Measurements from ENCODE around the gene HMCN1. TPM values are rescaled to one million over a fixed set of nuclear protein-coding genes. Genes with fewer than 3 reads are reported as not detected.
"Not testable (repeated sequence)": the region's sequence is repeated elsewhere in the genome, so short reads cannot be mapped to it uniquely, and the experiment has no call there.

HMCN1 gene
- total RNA-seq, 1 donor from 2014 or later: 24.7 TPM

- DNase-seq: no peak
Observed at GRCh38 chr1:185853739-185854138, 119.5 kb downstream of the HMCN1 start.

DNA sequence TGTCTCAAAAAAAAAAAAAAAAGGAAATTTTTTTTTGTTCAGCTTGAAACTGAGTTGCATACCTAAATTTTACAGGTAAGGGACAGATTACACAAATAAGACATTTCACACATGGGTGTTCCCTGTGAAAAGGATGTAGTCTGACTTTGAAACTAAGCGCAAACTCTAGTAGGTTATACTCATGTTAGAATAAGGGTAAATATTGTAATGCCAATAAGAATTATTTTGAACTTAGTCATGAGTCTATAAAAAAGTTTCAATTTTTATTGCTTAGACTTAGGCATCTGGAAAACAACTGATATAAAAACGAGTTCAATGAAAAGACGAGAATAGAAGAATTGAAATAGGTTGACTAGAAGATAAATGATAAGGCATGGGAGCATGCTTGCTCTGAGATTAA is 122.3 kb downstream of the HMCN1 start:
- DNase-seq: no peak

DNA sequence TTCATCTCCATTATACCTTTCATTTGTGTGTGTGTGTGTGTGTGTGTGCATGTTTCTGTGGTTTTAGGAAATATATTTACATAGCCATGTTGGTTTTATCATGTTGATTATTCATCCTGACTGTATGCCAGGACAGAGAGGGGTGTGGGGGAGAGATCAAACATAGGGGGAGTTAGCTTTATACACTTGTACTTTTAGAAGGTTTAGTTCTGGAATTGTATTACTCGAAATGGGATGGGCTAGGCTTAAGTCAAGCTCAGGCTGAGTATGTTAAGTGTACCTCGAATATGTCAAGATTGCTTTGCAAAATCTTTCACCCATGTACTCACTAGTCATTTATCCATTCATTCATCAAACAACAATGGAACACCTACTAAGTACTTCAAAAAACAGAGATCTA is 123.3 kb downstream of the HMCN1 start:
- no peak for DNase-seq

DNA sequence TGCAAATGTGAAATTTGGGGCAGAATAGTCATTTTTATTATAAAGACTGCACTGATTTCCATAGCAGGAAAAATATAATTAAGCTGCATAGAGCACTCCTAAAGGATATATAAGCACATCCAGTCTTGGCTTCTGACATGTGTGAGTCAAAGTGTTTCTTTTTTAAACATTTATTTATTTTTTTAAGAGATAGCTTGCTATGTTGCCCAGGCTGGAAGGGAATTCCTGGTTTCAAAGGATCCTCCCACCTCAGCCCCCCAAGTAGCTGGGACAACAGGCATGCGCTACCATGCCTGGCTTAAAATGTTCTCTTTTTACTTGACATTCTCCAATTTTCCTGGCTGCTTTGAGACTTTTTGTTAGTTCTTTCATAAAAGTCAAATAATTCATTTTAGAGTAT is 126.1 kb downstream of the HMCN1 start:
- no peak for DNase-seq

DNA sequence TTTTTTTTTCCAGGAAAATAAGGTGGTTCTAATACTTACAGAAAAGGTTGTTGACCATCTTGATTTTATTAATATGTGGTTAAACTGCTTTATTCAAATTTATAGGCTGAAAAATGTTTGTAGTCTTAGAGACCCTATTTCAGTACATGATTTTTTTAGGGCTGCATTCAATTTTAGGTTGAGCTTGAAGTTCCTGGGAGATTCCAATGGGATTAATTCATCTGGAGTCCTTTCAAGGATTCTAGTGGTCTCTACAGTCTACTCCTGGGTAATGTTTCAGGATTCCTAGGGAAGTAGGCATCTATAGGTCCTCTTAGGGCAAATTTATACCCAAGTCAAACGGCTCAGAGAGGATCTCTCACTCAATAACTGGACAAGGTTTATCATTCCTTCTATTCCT is 126.7 kb downstream of the HMCN1 start:
- no peak for DNase-seq

GRCh38 chr1:185861630-185862029 is 127.4 kb downstream of the HMCN1 start:
- DNase-seq: no peak

DNA sequence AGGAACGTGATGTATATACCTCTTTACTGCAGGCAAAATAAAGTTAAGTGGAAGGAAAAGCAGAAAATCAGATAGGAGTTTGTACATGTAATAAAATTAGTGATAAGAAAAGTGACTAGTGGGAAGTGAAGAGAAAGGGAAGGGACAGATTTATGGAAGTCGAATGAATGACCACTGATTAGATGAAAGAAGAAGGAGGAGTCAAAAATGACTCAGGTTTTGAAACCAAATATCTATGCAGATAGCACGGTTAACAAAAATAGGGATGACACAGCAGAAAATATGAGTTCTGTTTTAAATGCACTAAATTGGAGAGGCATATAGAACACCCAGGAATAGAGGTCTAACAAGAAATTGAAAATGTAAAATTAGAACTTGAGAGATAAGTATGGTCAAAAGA is 128.0 kb downstream of the HMCN1 start:
- DNase-seq: no peak

DNA sequence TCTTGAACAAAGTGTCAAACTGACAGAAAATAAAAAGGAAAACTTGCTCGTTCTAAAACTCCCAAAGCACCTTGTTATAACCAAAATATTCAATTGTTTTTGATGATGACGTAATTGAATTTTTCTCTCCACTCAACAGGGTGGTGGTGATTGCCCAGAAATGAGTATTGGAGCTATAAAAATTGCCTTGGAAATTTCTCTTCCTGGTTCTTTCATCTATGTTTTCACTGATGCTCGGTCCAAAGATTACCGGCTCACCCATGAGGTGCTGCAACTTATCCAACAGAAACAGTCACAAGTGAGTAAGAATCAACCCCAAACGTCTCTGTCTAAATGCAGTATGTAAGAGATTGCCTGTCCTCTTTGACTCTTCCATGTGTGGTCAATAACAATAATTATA is 130.1 kb downstream of the HMCN1 start:
- DNase-seq: no peak

DNA sequence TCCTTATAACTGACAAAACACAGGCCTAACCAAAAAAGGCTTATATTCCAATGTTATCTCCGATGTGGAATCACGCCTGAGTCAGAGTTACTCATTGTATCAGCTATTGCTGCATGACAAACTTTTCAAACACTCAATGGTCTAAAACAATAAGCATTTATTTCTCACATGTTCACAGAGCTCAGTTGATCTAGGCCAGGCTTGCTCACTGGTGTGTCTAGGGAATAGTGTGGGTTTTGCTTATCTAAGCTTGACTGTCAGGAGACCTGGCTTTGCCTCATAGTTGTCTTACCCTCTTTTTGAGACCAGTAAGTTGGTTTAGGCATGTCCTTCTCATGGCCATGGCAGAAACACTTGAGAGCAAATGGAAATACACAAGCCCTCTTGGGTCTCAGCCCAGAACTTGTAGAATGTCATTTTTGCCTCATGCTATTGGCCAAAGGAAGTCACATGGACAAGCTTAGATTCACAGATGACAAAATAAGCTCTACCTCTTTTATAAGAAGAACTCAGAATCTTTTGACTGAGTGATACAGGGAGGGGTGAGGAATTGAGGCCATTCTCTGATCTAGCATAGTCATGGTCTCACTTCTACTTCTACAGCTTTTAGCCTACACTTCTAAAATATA is 130.8 kb downstream of the HMCN1 start:
- no peak for DNase-seq

- DNase-seq: no peak
Observed at GRCh38 chr1:185869590-185869989, 135.4 kb downstream of the HMCN1 start.

DNA sequence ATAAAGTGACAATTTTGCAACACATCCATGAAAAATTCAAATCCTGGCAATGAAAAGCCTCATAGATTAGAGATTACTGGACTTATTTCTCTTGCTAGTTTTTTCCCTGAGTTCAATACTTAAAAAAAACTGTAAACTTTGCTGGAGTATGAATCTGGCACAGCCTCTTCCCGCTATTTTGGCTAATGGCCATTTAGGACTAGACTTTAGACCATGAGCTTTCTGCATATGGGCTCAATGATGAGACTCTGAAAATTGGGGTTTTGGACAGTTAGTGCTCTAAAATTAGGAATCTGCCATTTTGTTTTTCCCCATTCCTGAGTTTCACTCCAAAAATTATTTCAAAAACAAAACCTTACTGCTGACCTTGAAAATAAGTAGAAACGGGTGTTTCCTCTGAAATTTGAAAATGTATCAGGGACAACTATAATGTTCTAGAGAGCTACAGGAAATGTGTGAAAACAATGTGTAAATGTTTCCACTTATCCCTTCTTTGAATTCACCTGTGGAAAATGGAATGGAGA is 137.5 kb downstream of the HMCN1 start:
- no peak for DNase-seq

DNA sequence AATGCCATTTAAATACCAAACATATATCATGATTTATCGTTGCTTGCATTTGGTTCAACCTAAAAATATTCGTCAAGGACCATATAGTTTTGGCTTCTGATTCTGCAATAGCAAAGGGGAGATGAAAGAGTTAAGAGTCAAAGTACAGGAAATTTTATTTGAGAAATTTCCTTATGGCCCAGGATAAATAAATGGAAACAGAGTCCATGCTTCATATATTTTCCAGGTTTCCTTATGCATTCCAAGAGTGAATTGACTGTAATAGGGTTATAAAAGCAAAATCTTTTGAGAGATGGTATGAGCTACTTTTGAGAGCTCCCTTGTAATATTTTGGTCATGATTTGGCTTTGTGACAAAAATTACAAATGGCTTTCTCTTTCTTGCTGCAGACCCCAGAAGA is 140.1 kb downstream of the HMCN1 start:
- DNase-seq: no peak

- no peak for DNase-seq
Observed at GRCh38 chr1:185880330-185880729, 146.1 kb downstream of the HMCN1 start.

- DNase-seq: no peak
Observed at GRCh38 chr1:185880779-185881333, 146.7 kb downstream of the HMCN1 start.

- DNase-seq: no peak
Observed at GRCh38 chr1:185886046-185886445, 151.9 kb downstream of the HMCN1 start.

DNA sequence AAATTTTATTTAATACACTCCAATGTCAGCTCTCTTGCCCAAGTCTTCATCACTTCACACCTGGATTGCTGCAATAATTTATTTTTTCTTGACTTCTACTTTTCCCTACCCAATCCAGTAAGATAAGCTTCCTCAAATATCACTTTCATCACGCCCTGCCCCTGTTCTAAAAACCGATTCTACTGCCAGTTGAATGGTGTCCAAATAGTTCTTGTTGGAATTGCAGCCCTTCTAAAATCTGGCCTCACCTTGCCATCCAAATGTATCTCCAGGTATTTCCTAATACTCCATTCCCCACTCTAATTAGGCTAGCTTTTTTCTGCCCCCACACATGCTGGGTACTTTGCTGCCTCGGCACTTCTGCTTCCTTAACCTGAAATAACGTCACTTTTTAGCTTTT is 152.5 kb downstream of the HMCN1 start:
- no peak for DNase-seq

GRCh38 chr1:185892831-185893403 is 158.7 kb downstream of the HMCN1 start:
- DNase-seq: not testable (repeated sequence)

DNA sequence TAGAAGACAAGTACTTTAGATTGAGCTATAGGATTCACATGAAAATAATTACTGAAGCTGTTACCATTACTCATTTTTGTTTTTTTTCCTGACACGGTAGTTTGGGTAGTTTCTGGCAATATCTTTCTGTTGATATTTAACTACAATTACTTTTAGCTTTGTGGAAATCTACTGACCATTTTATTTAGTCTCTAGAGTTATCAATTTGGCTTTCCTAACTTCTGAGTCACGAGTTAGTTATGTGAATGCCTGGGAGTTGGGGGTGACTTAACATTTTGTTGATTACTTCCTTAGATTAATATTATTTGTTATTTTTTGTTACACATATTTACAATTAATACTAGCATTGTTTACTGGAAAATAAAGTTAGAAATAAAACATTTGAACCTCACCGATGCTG is 160.6 kb downstream of the HMCN1 start:
- no peak for DNase-seq

DNA sequence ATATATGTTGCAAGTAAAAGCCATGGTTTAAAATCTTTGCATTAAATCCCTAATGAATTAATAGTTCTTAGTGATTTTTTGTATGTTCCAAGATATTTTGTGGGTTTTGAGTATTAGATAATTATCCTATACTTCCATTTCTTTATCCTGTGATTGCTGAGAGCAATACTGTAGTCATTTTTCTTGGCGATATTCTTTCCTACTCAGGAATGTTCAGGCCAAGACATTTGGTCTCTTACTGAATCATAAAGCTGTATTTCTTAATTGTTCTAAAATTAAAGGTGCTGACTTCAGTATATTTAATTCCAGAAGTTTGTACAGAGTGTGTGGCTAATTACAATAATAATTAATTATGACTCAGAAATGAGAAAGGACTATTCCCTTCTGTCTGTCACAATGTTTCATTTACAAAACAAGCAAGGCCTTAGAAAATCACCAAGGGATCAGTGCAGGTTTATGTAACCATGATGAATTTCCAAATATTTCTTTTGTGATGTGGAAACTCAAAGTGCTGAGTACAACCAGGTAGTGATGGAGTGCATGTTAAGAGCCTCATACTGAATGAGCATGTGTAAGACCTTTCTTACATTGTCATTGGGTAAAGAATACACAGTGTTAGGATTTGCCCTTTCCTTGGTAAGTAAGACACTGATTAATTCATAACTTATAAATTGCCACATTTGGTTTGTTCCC is 161.2 kb downstream of the HMCN1 start:
- no peak for DNase-seq

GRCh38 chr1:185896863-185897262 is 162.7 kb downstream of the HMCN1 start:
- no peak for DNase-seq

DNA sequence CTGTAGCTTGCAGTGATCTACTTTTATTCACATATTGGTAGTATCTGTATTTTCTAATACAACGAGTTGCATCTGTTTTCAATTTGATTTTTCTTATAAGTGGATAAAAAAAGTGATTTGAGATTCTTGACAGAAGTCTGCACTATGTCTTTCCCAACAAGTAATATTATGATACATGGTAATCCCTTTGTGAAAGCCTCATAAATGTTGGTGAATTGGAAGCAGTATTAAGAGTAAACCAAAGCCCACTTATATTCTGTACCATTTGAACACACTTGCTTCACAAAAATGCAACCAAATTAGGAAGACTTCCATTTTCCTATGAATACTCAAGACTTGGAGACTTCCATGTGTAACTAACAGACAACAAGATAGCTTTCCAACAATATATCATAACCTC is 172.0 kb downstream of the HMCN1 start:
- no peak for DNase-seq

GRCh38 chr1:185907246-185907645 is 173.1 kb downstream of the HMCN1 start:
- no peak for DNase-seq

- DNase-seq: no peak
Observed at GRCh38 chr1:185911978-185912377, 177.8 kb downstream of the HMCN1 start.
